Body of pancreas (tissue), 4 donors: ENCODE data around the gene VPS9D1. TPM values are rescaled to one million over a fixed set of nuclear protein-coding genes. Genes with fewer than 3 reads are reported as not detected.

Source experiments
- ATAC-seq: fragments of 150-250 bp; one replicate; pipeline ENCODE4 v1.9.1; 2016
- DNase-seq, 4 donors: peaks; one replicate each; pipeline ENCODE4 v3.0.0-alpha.2; 2019
- H3K27ac ChIP-seq, 4 donors: fragments of 200-600 bp; sonication (generic); 1 replicate in 3 of 4; 2 replicates in 1 of 4; pipeline versions ENCODE4 v1.5.1 to v1.6.1; 2016 to 2019; ENCODE audit warnings: mild to moderate bottlenecking in 1 of 4, mixed read lengths in 1 of 4, moderate library complexity in 1 of 4
- H3K27me3 ChIP-seq, 2 donors: fragments of 200-600 bp; sonication (generic); one replicate each; pipeline ENCODE4 v1.6.0; 2016; ENCODE audit warnings: mild to moderate bottlenecking in 1 of 2
- H3K36me3 ChIP-seq, 2 donors: fragments of 200-600 bp; sonication (generic); replicated peaks in 1 of 2; 2 replicates each; pipeline ENCODE4 v1.5.1; 2016; ENCODE audit warnings: low read depth in 2 of 2; ENCODE audit not compliant: insufficient read depth in 1 of 2
- H3K4me1 ChIP-seq: fragments of 200-600 bp; sonication (generic); one replicate; pipeline ENCODE4 v1.6.0; 2016
- H3K4me3 ChIP-seq, 2 donors: fragments of 200-600 bp; sonication (generic); 1 replicate in 1 of 2; 2 replicates in 1 of 2; pipeline ENCODE4 v1.5.1; 2016 to 2019
- H3K9me3 ChIP-seq, 3 donors: fragments of 200-600 bp; sonication (generic); 1 replicate in 2 of 3; 2 replicates in 1 of 3; pipeline ENCODE4 v1.5.1; 2016
- POLR2A ChIP-seq, 3 donors: fragments of 450-650 bp; IDR thresholded peaks; one replicate each; pipeline ENCODE4 v1.6.1; 2016; ENCODE audit warnings: antibody characterized with exemption in 3 of 3, mild to moderate bottlenecking in 2 of 3
- WGBS, 2 donors: methylation state at CpG; one replicate each; pipeline ENCODE4 v1.1.5; 2017; 5-methylcytosine and 5-hydroxymethylcytosine counted together
- intact Hi-C: fragments of 100-400 bp; cut with DNase I; formaldehyde crosslinking; loops from one replicate; pipeline ENCODE4 v1.15.1; 2023
- total RNA-seq, 2 donors: library from RNA; depleted of rRNA; stranded (reverse); fragments of >200 nt; gene quantifications; one replicate each; pipeline ENCODE4 v1.1.0, GENCODE V29; 2016
- TF ChIP-seq, protein P1 (sequence below), 7 experiments: fragments of 450-650 bp in 4 of 7; fragments of 200-600 bp in 3 of 7; sonication (generic) in 3 of 7; IDR thresholded peaks; one replicate each; pipeline ENCODE4 v1.5.1; 2016 to 2019; ENCODE audit warnings: antibody characterized with exemption in 7 of 7

VPS9D1 gene
- total RNA-seq, 2 donors from 2014 or later = 3.6 to 24.7 TPM

DNA sequence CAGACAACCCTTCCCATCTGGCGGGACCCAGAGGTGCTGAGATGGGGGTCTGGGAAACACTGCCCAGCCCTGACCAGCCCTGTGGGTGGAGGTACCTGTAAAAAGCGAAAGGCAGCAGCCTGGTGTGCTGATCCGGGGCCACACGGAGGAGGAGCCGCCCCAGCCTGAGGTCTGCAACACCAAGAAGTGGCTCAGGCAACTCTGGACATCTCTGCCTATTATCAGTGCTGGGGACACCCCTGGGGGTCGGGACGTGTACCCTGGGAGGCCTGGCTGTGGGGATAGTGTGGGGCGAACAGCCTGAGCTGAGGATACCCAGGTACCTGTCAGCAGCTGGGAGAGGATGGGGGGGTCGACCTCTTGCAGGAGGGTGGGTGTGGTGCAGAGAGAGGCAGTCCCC lies 18.7 kb upstream of the VPS9D1 start:
- Histone ChIP-seq H3K4me3 (no peak overlapping the region), H3K36me3 (peaks cover 3 to 34% of the 10 kb centered on the region in 2 donors), H3K27me3 (no peaks in the 10 kb centered on the region), H3K9me3 (no peaks in the 10 kb centered on the region), H3K27ac (no peak overlapping the region), H3K4me1 (no peaks in the 10 kb centered on the region)
- DNase-seq = no peak
- TF ChIP-seq POLR2A (IDR thresholded peaks at IDR 0.05) = no peak
- TF ChIP-seq, protein P1, sequence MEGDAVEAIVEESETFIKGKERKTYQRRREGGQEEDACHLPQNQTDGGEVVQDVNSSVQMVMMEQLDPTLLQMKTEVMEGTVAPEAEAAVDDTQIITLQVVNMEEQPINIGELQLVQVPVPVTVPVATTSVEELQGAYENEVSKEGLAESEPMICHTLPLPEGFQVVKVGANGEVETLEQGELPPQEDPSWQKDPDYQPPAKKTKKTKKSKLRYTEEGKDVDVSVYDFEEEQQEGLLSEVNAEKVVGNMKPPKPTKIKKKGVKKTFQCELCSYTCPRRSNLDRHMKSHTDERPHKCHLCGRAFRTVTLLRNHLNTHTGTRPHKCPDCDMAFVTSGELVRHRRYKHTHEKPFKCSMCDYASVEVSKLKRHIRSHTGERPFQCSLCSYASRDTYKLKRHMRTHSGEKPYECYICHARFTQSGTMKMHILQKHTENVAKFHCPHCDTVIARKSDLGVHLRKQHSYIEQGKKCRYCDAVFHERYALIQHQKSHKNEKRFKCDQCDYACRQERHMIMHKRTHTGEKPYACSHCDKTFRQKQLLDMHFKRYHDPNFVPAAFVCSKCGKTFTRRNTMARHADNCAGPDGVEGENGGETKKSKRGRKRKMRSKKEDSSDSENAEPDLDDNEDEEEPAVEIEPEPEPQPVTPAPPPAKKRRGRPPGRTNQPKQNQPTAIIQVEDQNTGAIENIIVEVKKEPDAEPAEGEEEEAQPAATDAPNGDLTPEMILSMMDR (IDR thresholded peaks at IDR 0.05) = no peak
- intact Hi-C loops = no loop called here
- ATAC-seq = no peak
- WGBS, 2 donors = 84 to 92% methylated on average over 8 to 9 of the region's 9 CpGs

DNA sequence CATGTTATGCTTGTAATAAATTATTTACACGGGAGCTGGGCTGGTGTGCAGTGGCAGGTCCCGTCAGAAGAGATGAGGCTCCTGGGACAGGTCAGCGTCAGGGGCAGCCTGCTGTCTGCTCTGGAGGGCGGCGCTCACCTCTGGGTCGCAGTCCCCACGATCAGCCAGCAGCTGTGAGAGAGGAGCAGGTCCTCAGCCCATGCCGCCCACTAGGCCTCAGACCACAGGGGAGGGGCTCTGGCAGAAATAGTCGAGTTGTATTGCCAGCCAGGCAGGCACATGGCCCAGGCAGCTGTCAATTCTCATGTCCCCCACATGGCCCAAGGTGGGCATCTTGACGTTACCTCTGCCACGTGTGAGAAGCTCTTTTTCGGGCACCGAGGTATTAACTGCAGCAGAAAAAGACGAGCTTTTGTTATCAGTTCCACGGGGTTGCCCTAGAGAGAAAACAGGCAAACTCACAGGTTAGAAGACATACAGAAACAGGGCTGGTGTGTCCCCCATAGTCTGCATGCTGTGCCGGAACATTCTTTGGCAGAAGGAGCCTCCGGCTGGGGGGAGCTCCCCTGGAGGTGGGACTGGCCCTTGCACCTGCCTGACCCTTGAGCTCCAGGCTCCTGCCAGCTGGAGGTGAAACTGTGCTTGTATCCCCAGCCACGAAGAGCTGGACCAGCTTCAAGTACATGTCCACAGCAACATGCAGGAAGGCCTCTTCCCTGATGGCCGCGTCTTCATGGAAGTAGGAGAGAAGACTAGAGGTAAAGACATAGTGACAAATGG lies 18.0 kb upstream of the VPS9D1 start:
- H3K9me3 ChIP-seq = no peaks in the 10 kb centered on the region
- H3K27ac ChIP-seq = no peak overlapping the region
- 84 to 93% methylated on average over 11 to 20 of the region's 20 CpGs for WGBS, 2 donors
- intact Hi-C loops = no loop called here
- no peaks in the 10 kb centered on the region for H3K27me3 ChIP-seq
- DNase-seq (no peak), ATAC-seq (no peak)
- TF ChIP-seq POLR2A (IDR thresholded peaks at IDR 0.05) = no peak
- TF ChIP-seq, protein P1 (IDR thresholded peaks at IDR 0.05) = no peak
- H3K4me3 ChIP-seq = no peak overlapping the region
- H3K36me3 ChIP-seq = peaks cover 7 to 41% of the 10 kb centered on the region in 2 donors
- H3K4me1 ChIP-seq = no peaks in the 10 kb centered on the region

DNA sequence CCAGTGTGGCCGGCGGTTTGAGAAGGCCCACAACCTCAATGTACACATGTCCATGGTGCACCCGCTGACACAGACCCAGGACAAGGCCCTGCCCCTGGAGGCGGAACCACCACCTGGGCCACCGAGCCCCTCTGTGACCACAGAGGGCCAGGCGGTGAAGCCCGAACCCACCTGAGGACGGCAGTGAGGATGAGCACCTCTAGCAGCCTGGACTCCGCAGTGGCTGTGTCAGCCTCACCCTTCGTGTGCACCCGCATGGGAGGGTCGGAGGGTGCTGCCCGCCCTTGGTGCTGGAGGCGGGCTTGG lies 17.3 kb upstream of the VPS9D1 start:
- H3K36me3 ChIP-seq = peaks cover 11 to 46% of the 10 kb centered on the region in 2 donors

DNA sequence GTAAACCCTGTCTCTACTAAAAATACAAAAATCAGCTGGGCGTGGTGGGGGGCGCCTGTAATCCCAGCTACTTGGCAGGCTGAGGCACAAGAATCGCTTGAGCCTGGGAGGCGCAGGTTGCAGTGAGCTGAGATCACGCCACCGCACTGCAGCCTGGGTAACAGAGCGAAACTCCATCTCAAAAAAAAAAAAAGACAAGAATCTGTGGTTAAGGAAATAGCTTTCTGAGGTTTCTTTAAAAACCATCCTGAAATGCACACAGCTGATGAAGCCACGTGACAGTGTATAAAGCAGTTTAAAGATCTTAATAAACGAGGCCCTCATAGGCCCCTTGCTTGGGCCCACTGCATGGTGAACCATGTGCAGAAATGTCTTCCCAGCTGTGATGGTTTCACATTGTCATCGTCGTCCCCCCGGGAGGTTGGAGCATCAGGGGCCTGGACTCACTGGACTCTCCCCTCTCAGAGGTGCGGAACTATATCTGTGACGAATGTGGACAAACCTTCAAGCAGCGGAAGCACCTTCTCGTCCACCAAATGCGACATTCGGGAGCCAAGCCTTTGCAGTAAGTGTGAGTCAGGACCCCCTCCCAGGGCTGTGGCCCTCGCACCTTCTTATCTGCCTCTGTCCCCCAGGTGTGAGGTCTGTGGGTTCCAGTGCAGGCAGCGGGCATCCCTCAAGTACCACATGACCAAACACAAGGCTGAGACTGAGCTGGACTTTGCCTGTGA lies 16.8 kb upstream of the VPS9D1 start:
- 87 to 89% methylated on average over 19 to 20 of the region's 20 CpGs for WGBS, 2 donors
- Histone ChIP-seq H3K4me1 (no peaks in the 10 kb centered on the region), H3K27ac (no peak overlapping the region), H3K27me3 (no peaks in the 10 kb centered on the region), H3K36me3 (peaks cover 11 to 46% of the 10 kb centered on the region in 2 donors), H3K4me3 (no peak overlapping the region), H3K9me3 (no peaks in the 10 kb centered on the region)
- ATAC-seq (no peak), DNase-seq (no peak)
- intact Hi-C loops = no loop called here
- TF ChIP-seq, protein P1 (IDR thresholded peaks at IDR 0.05) = no peak
- TF ChIP-seq POLR2A (IDR thresholded peaks at IDR 0.05) = no peak

More for the DNA sequence above, 17.3 kb upstream of the VPS9D1 start:
- DNase-seq (no peak), ATAC-seq (no peak)
- 87 to 100% methylated on average over 7 to 14 of the region's 14 CpGs for WGBS, 2 donors
- Histone ChIP-seq H3K27me3 (no peaks in the 10 kb centered on the region), H3K4me1 (no peaks in the 10 kb centered on the region), H3K9me3 (no peaks in the 10 kb centered on the region), H3K4me3 (no peak overlapping the region), H3K27ac (no peak overlapping the region)
- TF ChIP-seq, protein P1 (IDR thresholded peaks at IDR 0.05) = no peak
- no peak for TF ChIP-seq POLR2A (IDR thresholded peaks at IDR 0.05)
- intact Hi-C loops = no loop called here
